EL (cell line): ENCODE data around the gene SMYD1.

Experiments
- DNase-seq: peaks from one replicate; pipeline ENCODE4 v3.0.0-alpha.2; 2016

Gene SMYD1

GRCh38 chr2:88057437-88057844 is 10.2 kb upstream of the SMYD1 start:
- DNase-seq: no peak

- DNase-seq: no peak
Measured at GRCh38 chr2:88058191-88058590, 9.4 kb upstream of the SMYD1 start.

- DNase-seq: peak; percentile 35
Measured at GRCh38 chr2:88059979-88060906, 7.4 kb upstream of the SMYD1 start.

- DNase-seq: no peak
Measured at GRCh38 chr2:88060907-88061275, 6.7 kb upstream of the SMYD1 start.

GRCh38 chr2:88061295-88061694 is 6.3 kb upstream of the SMYD1 start:
- DNase-seq: no peak

- DNase-seq: no peak
Measured at GRCh38 chr2:88066543-88066942, 1.1 kb upstream of the SMYD1 start.

GRCh38 chr2:88067189-88067588 is 436 bp upstream of the SMYD1 start:
- no peak for DNase-seq

- DNase-seq: no peak
Measured at GRCh38 chr2:88068044-88068443, 419 bp downstream of the SMYD1 start.

- DNase-seq: no peak
Measured at GRCh38 chr2:88069117-88069516, 1.5 kb downstream of the SMYD1 start.

- no peak for DNase-seq
Measured at GRCh38 chr2:88070055-88070454, 2.4 kb downstream of the SMYD1 start.

GRCh38 chr2:88071365-88071764 is 3.7 kb downstream of the SMYD1 start:
- DNase-seq: no peak

GRCh38 chr2:88074150-88074549 is 6.5 kb downstream of the SMYD1 start:
- no peak for DNase-seq

- DNase-seq: peak; percentile 84
Measured at GRCh38 chr2:88074854-88075292, 7.2 kb downstream of the SMYD1 start.

- DNase-seq: no peak
Measured at GRCh38 chr2:88077080-88077479, 9.5 kb downstream of the SMYD1 start.

GRCh38 chr2:88078643-88079172 is 11.1 kb downstream of the SMYD1 start:
- no peak for DNase-seq

GRCh38 chr2:88080545-88080944 is 12.9 kb downstream of the SMYD1 start:
- DNase-seq: peak; percentile 20

GRCh38 chr2:88081924-88082608 is 14.4 kb downstream of the SMYD1 start:
- no peak for DNase-seq

- DNase-seq: no peak
Measured at GRCh38 chr2:88082781-88083180, 15.2 kb downstream of the SMYD1 start.

- no peak for DNase-seq
Measured at GRCh38 chr2:88085099-88085498, 17.5 kb downstream of the SMYD1 start.

GRCh38 chr2:88085602-88086001 is 18.0 kb downstream of the SMYD1 start:
- no peak for DNase-seq

- no peak for DNase-seq
Measured at GRCh38 chr2:88086401-88086800, 18.8 kb downstream of the SMYD1 start.

GRCh38 chr2:88087073-88087472 is 19.4 kb downstream of the SMYD1 start:
- DNase-seq: no peak

- DNase-seq: no peak
Measured at GRCh38 chr2:88087763-88088162, 20.1 kb downstream of the SMYD1 start.

- no peak for DNase-seq
Measured at GRCh38 chr2:88088999-88089398, 21.4 kb downstream of the SMYD1 start.
